NCI-H774 (cell line): Measurements from ENCODE around the gene PAK5.

Source experiments
- DNase-seq: peaks from one replicate; lab custom pipeline; 2025; lab: John Stamatoyannopoulos, UW

Gene PAK5

GRCh38 chr20:9493803-9494202 lies 345.1 kb downstream of the PAK5 start:
- DNase-seq, result no peak

GRCh38 chr20:9492067-9492466 lies 346.8 kb downstream of the PAK5 start:
- DNase-seq, result no peak

GRCh38 chr20:9491324-9491723 lies 347.6 kb downstream of the PAK5 start:
- DNase-seq, result no peak

GRCh38 chr20:9490631-9491030 lies 348.2 kb downstream of the PAK5 start:
- no peak for DNase-seq

- no peak for DNase-seq
These were observed 348.7 kb downstream of the PAK5 start for GRCh38 chr20:9490161-9490560.

GRCh38 chr20:9488063-9488462 lies 350.8 kb downstream of the PAK5 start:
- no peak for DNase-seq
